Astrocyte of the cerebellum (primary cell): ENCODE results near the gene MED16.

Source experiments
- DNase-seq: peaks from one replicate; pipeline ENCODE4 v3.0.0-alpha.2; 2011; ENCODE audit warnings: low read depth
- H3K4me3 ChIP-seq: 2 replicates; pipeline ENCODE4 v1.5.1; 2011; ENCODE audit warnings: mild to moderate bottlenecking, low read depth, low read length, moderate library complexity
- in situ Hi-C: cut with HindIII; loops from 2 replicates; pipeline ENCODE4 v1.10.0; 2017; ENCODE audit warnings: low sequenced_read_pairs
- TF ChIP-seq, protein P1 (sequence below): IDR thresholded peaks from 2 replicates; pipeline ENCODE4 v1.5.1; 2012; ENCODE audit warnings: low read length, low read depth, moderate library complexity, mild to moderate bottlenecking; ENCODE audit errors: missing control alignments

MED16 gene

DNA sequence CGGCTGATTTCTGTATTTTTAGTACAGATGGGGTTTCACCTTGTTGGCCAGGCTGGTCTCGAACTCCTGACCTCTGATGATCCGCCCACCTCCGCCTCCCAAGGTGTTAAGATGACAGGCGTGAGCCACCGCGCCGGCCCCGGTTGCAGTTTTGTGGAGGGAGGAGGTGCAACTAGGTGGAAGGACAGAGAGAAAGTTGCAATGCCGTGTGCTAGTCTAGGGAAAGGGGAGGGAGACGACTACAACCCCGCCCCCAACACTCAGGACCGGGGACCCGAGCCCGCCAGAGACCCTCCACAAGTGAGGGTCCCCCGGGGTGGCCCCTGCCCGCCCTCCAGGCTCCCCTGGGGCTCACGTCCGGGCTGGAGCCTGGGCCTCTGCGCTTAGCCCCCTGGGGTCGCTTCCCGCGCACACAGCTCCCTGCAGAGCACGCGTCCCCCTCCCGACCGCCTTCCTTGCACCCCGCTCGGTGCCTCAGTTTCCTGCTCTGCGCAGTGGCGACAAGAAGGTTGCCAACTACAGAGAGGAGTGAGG, 31.6 kb upstream of the MED16 start:
- TF ChIP-seq, protein P1, sequence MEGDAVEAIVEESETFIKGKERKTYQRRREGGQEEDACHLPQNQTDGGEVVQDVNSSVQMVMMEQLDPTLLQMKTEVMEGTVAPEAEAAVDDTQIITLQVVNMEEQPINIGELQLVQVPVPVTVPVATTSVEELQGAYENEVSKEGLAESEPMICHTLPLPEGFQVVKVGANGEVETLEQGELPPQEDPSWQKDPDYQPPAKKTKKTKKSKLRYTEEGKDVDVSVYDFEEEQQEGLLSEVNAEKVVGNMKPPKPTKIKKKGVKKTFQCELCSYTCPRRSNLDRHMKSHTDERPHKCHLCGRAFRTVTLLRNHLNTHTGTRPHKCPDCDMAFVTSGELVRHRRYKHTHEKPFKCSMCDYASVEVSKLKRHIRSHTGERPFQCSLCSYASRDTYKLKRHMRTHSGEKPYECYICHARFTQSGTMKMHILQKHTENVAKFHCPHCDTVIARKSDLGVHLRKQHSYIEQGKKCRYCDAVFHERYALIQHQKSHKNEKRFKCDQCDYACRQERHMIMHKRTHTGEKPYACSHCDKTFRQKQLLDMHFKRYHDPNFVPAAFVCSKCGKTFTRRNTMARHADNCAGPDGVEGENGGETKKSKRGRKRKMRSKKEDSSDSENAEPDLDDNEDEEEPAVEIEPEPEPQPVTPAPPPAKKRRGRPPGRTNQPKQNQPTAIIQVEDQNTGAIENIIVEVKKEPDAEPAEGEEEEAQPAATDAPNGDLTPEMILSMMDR = no peak
- no peak for DNase-seq

DNA sequence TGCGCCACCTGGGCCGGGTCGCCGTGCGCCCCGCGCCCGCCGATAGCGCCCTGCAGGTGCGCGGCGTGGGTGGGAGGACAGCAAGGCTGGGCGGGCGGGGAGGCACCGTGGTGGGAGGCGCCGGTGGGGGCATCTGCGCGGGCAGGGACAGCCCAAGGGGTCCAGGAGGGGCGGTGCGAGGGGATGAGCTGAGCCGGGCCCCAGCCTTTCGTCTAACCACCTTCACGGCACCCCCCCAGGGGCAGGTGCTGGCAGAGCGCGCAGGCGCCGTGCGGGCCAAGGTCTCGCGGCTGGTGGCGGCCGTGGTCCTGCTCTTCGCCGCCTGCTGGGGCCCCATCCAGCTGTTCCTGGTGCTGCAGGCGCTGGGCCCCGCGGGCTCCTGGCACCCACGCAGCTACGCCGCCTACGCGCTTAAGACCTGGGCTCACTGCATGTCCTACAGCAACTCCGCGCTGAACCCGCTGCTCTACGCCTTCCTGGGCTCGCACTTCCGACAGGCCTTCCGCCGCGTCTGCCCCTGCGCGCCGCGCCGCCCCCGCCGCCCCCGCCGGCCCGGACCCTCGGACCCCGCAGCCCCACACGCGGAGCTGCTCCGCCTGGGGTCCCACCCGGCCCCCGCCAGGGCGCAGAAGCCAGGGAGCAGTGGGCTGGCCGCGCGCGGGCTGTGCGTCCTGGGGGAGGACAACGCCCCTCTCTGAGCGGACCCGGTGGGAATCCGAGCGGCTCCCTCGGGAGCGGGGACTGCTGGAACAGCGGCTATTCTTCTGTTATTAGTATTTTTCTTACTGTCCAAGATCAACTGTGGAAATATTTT, 27.3 kb upstream of the MED16 start:
- in situ Hi-C loops = no loop called here
- TF ChIP-seq, protein P1 = no peak
- no peak for DNase-seq
- no peak overlapping the region for H3K4me3 ChIP-seq

More for the DNA sequence above, 31.6 kb upstream of the MED16 start:
- H3K4me3 ChIP-seq = peak overlapping the region; percentile 82
- in situ Hi-C loops = no loop called here

DNA sequence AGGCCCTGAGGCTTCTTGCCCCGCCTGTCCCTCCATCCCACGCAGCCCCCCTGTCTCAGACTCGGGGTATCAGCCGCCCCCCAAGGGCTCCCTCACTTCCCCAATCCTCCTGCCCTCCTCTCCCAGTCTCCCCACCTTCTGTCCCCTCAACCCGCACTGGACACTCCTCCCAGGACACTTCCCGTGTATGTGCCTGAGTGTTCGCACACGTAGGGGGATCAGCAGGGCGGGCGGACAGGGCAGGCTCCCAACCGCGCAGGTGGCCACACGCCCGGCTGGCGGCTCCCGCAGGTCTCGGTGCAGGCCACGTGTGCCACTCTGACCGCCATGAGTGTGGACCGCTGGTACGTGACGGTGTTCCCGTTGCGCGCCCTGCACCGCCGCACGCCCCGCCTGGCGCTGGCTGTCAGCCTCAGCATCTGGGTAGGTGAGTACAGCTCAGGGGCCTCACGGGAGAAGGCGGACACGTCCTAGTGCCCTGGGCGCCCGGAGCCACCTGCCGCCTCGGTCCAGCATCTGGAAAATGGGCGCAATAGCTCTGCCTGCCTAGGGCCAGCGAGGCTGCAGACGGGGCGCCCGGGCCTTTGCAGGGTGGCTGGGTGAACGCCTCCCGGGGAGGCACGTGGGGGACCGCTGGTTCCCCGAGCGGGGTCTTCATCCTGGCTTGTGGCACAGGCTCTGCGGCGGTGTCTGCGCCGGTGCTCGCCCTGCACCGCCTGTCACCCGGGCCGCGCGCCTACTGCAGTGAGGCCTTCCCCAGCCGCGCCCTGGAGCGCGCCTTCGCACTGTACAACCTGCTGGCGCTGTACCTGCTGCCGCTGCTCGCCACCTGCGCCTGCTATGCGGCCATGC, 26.4 kb upstream of the MED16 start:
- in situ Hi-C loops = no loop called here
- DNase-seq = no peak
- no peak overlapping the region for H3K4me3 ChIP-seq
- TF ChIP-seq, protein P1 = no peak

DNA sequence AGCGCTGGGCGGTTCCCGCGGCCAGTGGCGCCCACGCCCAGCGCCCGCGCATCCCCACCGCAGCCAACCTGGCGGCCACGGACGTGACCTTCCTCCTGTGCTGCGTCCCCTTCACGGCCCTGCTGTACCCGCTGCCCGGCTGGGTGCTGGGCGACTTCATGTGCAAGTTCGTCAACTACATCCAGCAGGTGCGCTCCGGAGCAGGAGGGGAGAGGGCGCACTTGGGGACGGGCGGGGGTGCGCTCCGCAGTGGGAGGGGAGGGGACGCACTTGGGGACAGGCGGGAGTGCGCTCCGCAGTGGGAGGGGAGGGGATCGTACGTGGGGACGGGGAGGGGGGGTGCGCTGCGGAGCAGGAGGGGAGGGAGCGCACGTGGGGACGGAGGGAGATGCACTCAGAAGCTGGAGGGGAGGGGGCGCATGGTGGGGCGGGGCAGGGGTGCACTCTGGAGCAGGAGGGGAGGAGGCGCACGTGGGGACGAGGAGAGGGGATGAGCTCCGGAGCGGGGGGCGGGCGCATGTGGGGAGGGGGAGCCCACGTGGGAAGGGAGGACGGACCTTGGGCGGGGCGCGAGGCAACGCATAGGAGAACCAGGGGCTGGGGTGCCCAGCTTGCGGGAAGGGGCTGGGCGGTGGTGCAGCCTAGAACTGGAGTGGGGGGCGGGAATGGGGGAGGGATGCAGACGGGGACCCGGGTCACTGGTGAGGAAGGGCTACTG, 25.7 kb upstream of the MED16 start:
- no peak overlapping the region for H3K4me3 ChIP-seq
- no peak for DNase-seq
- TF ChIP-seq, protein P1 = no peak
- in situ Hi-C loops = no loop called here

DNA sequence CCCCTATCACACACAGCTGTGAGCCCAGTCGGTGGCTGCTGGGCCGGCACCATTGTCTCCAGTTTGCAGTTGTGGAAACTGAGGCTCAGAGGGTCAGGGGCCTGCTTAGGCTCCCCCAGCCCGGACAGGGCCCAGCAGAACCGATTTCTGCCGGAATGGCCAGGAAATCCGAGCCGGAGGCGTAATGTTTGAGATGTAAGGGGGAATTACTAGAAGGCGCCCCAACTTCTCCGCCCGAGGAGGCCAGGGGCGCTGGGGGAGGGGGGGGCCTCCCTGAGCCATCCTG, 25.1 kb upstream of the MED16 start:
- TF ChIP-seq, protein P1 = no peak
- H3K4me3 ChIP-seq = no peak overlapping the region
- no peak for DNase-seq
- in situ Hi-C loops = no loop called here
